ENCODE results near the gene MCF2L. TPM values are rescaled to one million over a fixed set of nuclear protein-coding genes. Genes with fewer than 3 reads are reported as not detected.

The MCF2L gene
- polyA plus RNA-seq, 2 of the 4 experiments (the other 2 are of a cell fraction): 0.36 to 0.92 TPM

DNA sequence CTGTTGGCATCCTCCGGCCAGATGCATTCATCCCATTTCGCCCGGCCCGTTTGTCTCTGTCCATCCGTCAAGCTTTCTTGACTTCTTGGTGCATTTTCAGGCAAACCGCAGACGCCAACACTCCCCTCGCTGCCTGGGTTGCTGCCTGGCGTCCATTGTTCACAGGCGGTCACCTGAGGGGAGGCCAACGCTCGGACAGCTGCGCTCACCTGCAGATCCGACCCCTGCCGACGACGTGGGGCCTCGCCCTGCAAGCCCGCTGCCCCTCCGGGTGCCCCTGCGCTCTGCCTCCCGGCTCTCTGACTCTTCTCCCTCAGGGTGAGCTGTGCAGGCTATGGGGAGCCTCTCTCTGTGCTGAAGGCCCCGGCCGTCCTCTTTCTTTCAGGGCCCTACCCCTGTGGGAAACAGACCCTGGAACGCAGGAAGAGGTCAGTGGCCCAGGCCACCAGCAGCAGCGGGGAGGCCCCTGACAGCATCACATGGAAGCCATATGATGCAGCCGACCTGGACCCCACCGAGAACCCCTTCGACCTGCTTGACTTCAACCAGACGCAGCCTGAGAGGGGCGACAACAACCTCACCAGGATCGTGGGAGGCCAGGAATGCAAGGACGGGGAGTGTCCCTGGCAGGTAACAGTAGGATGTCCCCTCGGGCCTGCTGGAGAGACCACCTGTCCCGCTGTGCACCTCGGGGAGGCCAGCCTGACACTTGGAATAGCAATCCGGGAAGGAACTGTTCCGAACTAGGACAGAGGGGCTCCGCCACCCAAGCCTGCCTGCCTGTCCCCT, 174.6 kb downstream of the MCF2L start:
- WGBS (ENCODE audit: missing lambda C conversion rate): 67% methylated on average over 24 of the region's 39 CpGs
- ATAC-seq (no peak), FAIRE-seq (no peak), DNase-seq (ENCODE audit: low read depth in 1 of 2, low spot score in 1 of 2) (no peak)
- Histone ChIP-seq H3K9me3 (no peaks in the 10 kb centered on the region), H3K4me3 (no peak overlapping the region), H3K4me1 (no peaks in the 10 kb centered on the region), H3K27ac (no peak overlapping the region), H3K4me2 (no peak overlapping the region)
- ChIA-PET POLR2A (no interaction called here), CTCF (interaction anchor here (0.6 to 2.2 kb wide), 6 partner anchors 11 to 308 kb away, joined by 3 to 6 read pairs (median 4); no protein-coding TSS in a partner anchor)
- TF ChIP-seq HMGXB4 (CRISPR knock-in tag; IDR thresholded peaks at IDR 0.05; ENCODE audit: borderline replicate concordance) (no peak), HOXB5 (CRISPR knock-in tag; IDR thresholded peaks at IDR 0.05) (no peak), REST (IDR thresholded peaks at IDR 0.05) (no peak), RFX5 (IDR thresholded peaks at IDR 0.05) (no peak), BHLHE40 (IDR thresholded peaks at IDR 0.05; ENCODE audit: low read depth, low read length) (no peak), HES2 (IDR thresholded peaks at IDR 0.05) (no peak), JUNB (IDR thresholded peaks at IDR 0.05) (no peak), RNF2 (IDR thresholded peaks at IDR 0.05; ENCODE audit: borderline replicate concordance, low read depth) (no peak), FOSL2 (IDR thresholded peaks at IDR 0.05) (no peak), FOSL2 (CRISPR knock-in tag; IDR thresholded peaks at IDR 0.05) (no peak), POLR2A (IDR thresholded peaks at IDR 0.05; ENCODE audit: low read length) (no peak), ZC3H11A (IDR thresholded peaks at IDR 0.05) (no peak), SMC3 (IDR thresholded peaks at IDR 0.05) (no peak), MAFK (IDR thresholded peaks at IDR 0.05; ENCODE audit: partially characterized antibody) (no peak), MYC (IDR thresholded peaks at IDR 0.05; ENCODE audit: borderline replicate concordance, low read length) (no peak), KDM1A (IDR thresholded peaks at IDR 0.05; ENCODE audit: low read depth) (no peak), KDM5A (IDR thresholded peaks at IDR 0.05) (no peak), EP300 (IDR thresholded peaks at IDR 0.05) (no peak), HEYL (CRISPR knock-in tag; IDR thresholded peaks at IDR 0.05) (no peak)

DNA sequence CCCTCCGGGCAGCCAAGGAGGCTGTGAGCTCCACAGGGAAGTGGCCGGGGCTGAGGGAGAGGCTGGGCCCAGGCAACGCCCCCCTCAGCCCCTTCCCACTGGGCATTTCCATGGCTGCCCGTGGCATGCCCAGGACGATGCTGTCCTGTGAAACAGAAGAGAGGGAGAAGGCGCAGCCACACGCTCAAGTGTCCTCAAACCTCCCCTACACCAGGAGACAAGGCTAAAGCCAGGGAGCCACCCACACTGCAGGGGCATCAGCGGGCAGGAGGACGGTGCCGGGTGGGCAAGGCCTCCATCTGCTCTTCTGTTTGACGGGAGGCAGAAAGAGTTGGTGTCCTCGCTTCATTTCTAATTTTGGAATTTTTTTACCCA, 175.2 kb downstream of the MCF2L start:
- no peak overlapping the region for H3K4me3 ChIP-seq
- no peak overlapping the region for H3K27ac ChIP-seq
- POLR2A ChIA-PET: no interaction called here
- DNase-seq (ENCODE audit: low read depth in 1 of 2, low spot score in 1 of 2) (no peak), FAIRE-seq (no peak), ATAC-seq (no peak)
- 87% methylated on average over 7 of the region's 12 CpGs for WGBS (ENCODE audit: missing lambda C conversion rate)
- no peaks in the 10 kb centered on the region for H3K4me1 ChIP-seq
- H3K4me2 ChIP-seq: no peak overlapping the region
- CTCF ChIA-PET: no interaction called here
- no peaks in the 10 kb centered on the region for H3K9me3 ChIP-seq
- TF ChIP-seq ELK1 (IDR thresholded peaks at IDR 0.05; ENCODE audit: low read depth, low read length): no peak
- no peak for TF ChIP-seq CEBPB (IDR thresholded peaks at IDR 0.05)
- no peak for TF ChIP-seq CHD4 (IDR thresholded peaks at IDR 0.05; ENCODE audit: borderline replicate concordance)
- TF ChIP-seq, protein P1, sequence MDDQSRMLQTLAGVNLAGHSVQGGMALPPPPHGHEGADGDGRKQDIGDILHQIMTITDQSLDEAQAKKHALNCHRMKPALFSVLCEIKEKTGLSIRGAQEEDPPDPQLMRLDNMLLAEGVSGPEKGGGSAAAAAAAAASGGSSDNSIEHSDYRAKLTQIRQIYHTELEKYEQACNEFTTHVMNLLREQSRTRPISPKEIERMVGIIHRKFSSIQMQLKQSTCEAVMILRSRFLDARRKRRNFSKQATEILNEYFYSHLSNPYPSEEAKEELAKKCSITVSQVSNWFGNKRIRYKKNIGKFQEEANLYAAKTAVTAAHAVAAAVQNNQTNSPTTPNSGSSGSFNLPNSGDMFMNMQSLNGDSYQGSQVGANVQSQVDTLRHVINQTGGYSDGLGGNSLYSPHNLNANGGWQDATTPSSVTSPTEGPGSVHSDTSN (IDR thresholded peaks at IDR 0.05): no peak
- no peak for TF ChIP-seq BHLHE40 (IDR thresholded peaks at IDR 0.05; ENCODE audit: low read depth, low read length)
- TF ChIP-seq CHD2 (IDR thresholded peaks at IDR 0.05; ENCODE audit: low read length, partially characterized antibody): no peak
- TF ChIP-seq CBX8 (IDR thresholded peaks at IDR 0.05): no peak
- no peak for TF ChIP-seq POLR2AphosphoS2 (conservative IDR thresholded peaks at IDR 0.05; ENCODE audit: low read length)
- TF ChIP-seq TFCP2L1 (CRISPR knock-in tag; IDR thresholded peaks at IDR 0.05): no peak
- TF ChIP-seq HOXB5 (CRISPR knock-in tag; IDR thresholded peaks at IDR 0.05): no peak
- TF ChIP-seq RNF2 (IDR thresholded peaks at IDR 0.05; ENCODE audit: borderline replicate concordance, low read depth): no peak
- no peak for TF ChIP-seq HMGXB4 (CRISPR knock-in tag; IDR thresholded peaks at IDR 0.05; ENCODE audit: borderline replicate concordance)
- no peak for TF ChIP-seq E2F6 (IDR thresholded peaks at IDR 0.05; ENCODE audit: borderline replicate concordance, low read depth)

Measured in A549 (cell line).